Smooth muscle cell of the pulmonary artery (primary cell): Measurements from ENCODE around the gene MOCS1. TPM values are rescaled to one million over a fixed set of nuclear protein-coding genes. Genes with fewer than 3 reads are reported as not detected.

Experiments used
- total RNA-seq: library from RNA; depleted of rRNA; stranded (reverse); fragments of >200 nt; gene quantifications from 2 replicates; pipeline ENCODE4 v1.2.3, GENCODE V29; 2014

MOCS1 gene
- total RNA-seq = 18.1 and 31.3 TPM in 2 replicates

DNA sequence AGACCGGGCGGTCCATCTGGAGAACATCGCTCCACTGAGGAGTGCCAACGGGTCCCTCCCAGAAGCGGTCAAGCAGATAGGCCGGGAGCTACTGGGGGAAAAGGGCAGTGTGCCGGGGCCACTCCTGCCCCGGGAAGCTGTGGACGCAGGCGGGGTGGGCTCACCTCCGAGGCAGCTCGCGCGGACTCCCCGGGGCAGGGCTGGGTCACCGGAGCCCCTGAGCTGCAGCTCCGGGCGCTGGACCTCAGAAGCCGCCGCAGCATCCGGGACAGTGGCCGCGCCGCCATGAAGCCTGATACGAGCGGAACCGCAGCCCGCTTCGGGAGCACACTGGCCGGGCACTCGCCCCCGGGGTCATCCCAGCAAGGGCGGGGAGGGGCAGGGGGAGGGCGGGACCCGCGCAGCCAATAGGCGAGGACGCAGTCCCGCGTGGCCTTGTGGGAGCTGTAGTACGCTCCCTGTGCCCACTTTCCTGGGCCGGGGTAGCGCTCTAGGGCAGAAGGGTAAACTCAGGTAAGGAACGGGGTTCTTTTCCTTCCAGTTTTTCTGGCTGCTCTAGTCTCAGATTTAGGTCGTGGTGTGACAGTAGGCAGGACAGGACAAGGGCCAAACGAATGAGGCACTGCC lies at the start of gene MOCS1:
TSS of gene MOCS1 (minus strand) at position 332 of the 627 bp plus-strand sequence. CDS start at position 287, 45 bp downstream.

Other genes starting within 250 kb of the MOCS1 start
- 0.26 and 0.33 TPM in 2 replicates for gene KIF6, start 209.1 kb downstream of the MOCS1 start, total RNA-seq
- gene DAAM2, start 142.1 kb downstream of the MOCS1 start, total RNA-seq = 22.5 and 96.0 TPM in 2 replicates